Mesendoderm (in vitro differentiated cells): Measurements from ENCODE around the gene SH2B2.
A peak's percentile ranks its signal among the peaks of the same experiment; 100 is the strongest.

ENCODE experiments used
- DNase-seq: peaks from one replicate; pipeline ENCODE4 v3.0.0; 2013
- H2AK5ac ChIP-seq: 2 replicates; pipeline ENCODE4 v1.6.1; 2013; ENCODE audit warnings: low read length, inconsistent platforms
- H2BK120ac ChIP-seq: 2 replicates; pipeline ENCODE4 v1.6.1; 2013; ENCODE audit warnings: low read depth, mild to moderate bottlenecking, low read length, moderate library complexity, mixed read lengths
- H2BK15ac ChIP-seq: replicated peaks from 2 replicates; pipeline ENCODE4 v1.6.1; 2013; ENCODE audit warnings: low read depth, mild to moderate bottlenecking, moderate library complexity
- H2BK5ac ChIP-seq: 2 replicates; pipeline ENCODE4 v1.6.1; 2013; ENCODE audit warnings: low read length, inconsistent platforms
- H3K18ac ChIP-seq: 2 replicates; pipeline ENCODE4 v1.6.1; 2013; ENCODE audit warnings: mild to moderate bottlenecking, low read length, mixed read lengths
- H3K23ac ChIP-seq: one replicate; pipeline ENCODE4 v1.6.1; 2013; ENCODE audit warnings: low read length
- H3K27ac ChIP-seq: 2 replicates; pipeline ENCODE4 v1.5.1; 2013; ENCODE audit warnings: low read depth, mild to moderate bottlenecking, inconsistent platforms, low read length, moderate library complexity
- H3K27me3 ChIP-seq: 2 replicates; pipeline ENCODE4 v1.6.1; 2013; ENCODE audit warnings: low read length, control low read depth, mild to moderate bottlenecking, inconsistent platforms; ENCODE audit not compliant: insufficient read depth, poor library complexity
- H3K36me3 ChIP-seq: 2 replicates; pipeline ENCODE4 v1.6.1; 2013; ENCODE audit warnings: low read length, inconsistent platforms; ENCODE audit not compliant: control insufficient read depth, insufficient read depth
- H3K4ac ChIP-seq: one replicate; pipeline ENCODE4 v1.6.1; 2013; ENCODE audit warnings: low read depth, mild to moderate bottlenecking, low read length, moderate library complexity
- H3K4me1 ChIP-seq: 2 replicates; pipeline ENCODE4 v1.6.1; 2013; ENCODE audit warnings: low read depth, low read length, inconsistent platforms; ENCODE audit not compliant: control insufficient read depth
- H3K4me2 ChIP-seq: 2 replicates; pipeline ENCODE4 v1.6.1; 2013; ENCODE audit warnings: low read length
- H3K4me3 ChIP-seq: 2 replicates; pipeline ENCODE4 v1.5.1; 2013; ENCODE audit warnings: mild to moderate bottlenecking, low read length
- H3K56ac ChIP-seq: one replicate; pipeline ENCODE4 v1.6.1; 2013; ENCODE audit warnings: low read length
- H3K79me1 ChIP-seq: 2 replicates; pipeline ENCODE4 v1.6.1; 2013; ENCODE audit warnings: low read length, inconsistent platforms
- H3K79me2 ChIP-seq: 2 replicates; pipeline ENCODE4 v1.6.1; 2013; ENCODE audit warnings: mild to moderate bottlenecking, low read length; ENCODE audit not compliant: control insufficient read depth, insufficient read depth
- H3K9ac ChIP-seq: 2 replicates; pipeline ENCODE4 v1.6.1; 2013; ENCODE audit warnings: low read length, inconsistent platforms
- H4K5ac ChIP-seq: one replicate; pipeline ENCODE4 v1.6.1; 2013; ENCODE audit warnings: low read length
- H4K8ac ChIP-seq: one replicate; pipeline ENCODE4 v1.6.1; 2013; ENCODE audit warnings: low read depth, mild to moderate bottlenecking, control low read depth, low read length, moderate library complexity
- WGBS: extraction: QIAGEN DNeasy Blood & Tissue Kit; methylation state at CpG from one replicate; pipeline ENCODE4 v1.1.7; 2013; ENCODE audit warnings: low lambda C conversion rate, missing lambda C conversion rate; ENCODE audit not compliant: insufficient coverage; ENCODE audit errors: extremely low coverage; 5-methylcytosine and 5-hydroxymethylcytosine counted together

The SH2B2 gene

GRCh38 chr7:102287981-102288278 lies 1.3 kb downstream of the SH2B2 start:
- Histone ChIP-seq H2AK5ac (no peak overlapping the region), H3K4me2 (peak overlapping the region; percentile 93), H3K23ac (no peak overlapping the region), H3K4ac (no peak overlapping the region), H3K36me3 (no peaks in the 10 kb centered on the region), H3K4me3 (no peak overlapping the region), H3K79me2 (no peaks in the 10 kb centered on the region), H4K8ac (no peak overlapping the region), H3K79me1 (no peaks in the 10 kb centered on the region), H3K56ac (peak overlapping the region; percentile 65), H3K4me1 (peaks cover 2% of the 10 kb centered on the region), H2BK120ac (no peak overlapping the region), H2BK5ac (no peak overlapping the region), H2BK15ac (no peak overlapping the region), H3K27ac (no peak overlapping the region), H3K27me3 (no peaks in the 10 kb centered on the region), H3K9ac (peak overlapping the region; percentile 83), H3K18ac (no peak overlapping the region), H4K5ac (no peak overlapping the region)
- WGBS: no CpG with 5 or more reads among the region's 5 CpGs
- DNase-seq: peak; percentile 59

GRCh38 chr7:102288285-102288930 lies 1.7 kb downstream of the SH2B2 start:
- H3K27ac ChIP-seq: no peak overlapping the region
- H2BK5ac ChIP-seq: no peak overlapping the region
- no peak overlapping the region for H2BK120ac ChIP-seq
- no peaks in the 10 kb centered on the region for H3K36me3 ChIP-seq
- H4K8ac ChIP-seq: no peak overlapping the region
- no peak overlapping the region for H3K4ac ChIP-seq
- H2BK15ac ChIP-seq: no peak overlapping the region
- H3K9ac ChIP-seq: no peak overlapping the region
- WGBS: no CpG with 5 or more reads among the region's 10 CpGs
- H3K23ac ChIP-seq: no peak overlapping the region
- DNase-seq: peak; percentile 23
- no peak overlapping the region for H3K56ac ChIP-seq
- H3K4me3 ChIP-seq: no peak overlapping the region
- no peaks in the 10 kb centered on the region for H3K27me3 ChIP-seq
- H3K4me2 ChIP-seq: no peak overlapping the region
- no peaks in the 10 kb centered on the region for H3K79me1 ChIP-seq
- no peak overlapping the region for H4K5ac ChIP-seq
- no peak overlapping the region for H2AK5ac ChIP-seq
- no peaks in the 10 kb centered on the region for H3K79me2 ChIP-seq
- H3K18ac ChIP-seq: no peak overlapping the region
- H3K4me1 ChIP-seq: peaks cover 2% of the 10 kb centered on the region

DNA sequence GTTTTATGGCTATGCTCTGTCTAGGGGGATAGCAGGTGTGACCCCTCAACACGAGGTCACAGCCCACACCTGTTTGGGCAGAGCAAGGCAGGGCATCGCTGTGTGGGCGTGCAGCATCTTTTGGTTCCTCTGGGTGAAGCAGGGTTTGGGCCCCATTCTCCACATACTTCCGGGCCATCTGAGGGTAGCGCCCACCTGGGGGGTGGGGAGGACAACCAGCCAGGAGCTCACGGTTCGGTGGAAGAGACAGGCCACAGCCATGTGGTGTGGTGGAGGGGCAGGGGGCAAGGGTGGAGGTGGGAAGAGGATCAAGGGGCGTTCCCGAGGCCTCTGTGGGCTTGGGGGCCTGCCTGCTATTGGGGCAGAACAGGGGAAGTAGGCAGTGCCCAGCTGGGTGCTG lies 2.4 kb downstream of the SH2B2 start:
- no peaks in the 10 kb centered on the region for H3K79me1 ChIP-seq
- H3K4ac ChIP-seq: no peak overlapping the region
- H3K27ac ChIP-seq: no peak overlapping the region
- no peak overlapping the region for H2BK15ac ChIP-seq
- H4K5ac ChIP-seq: no peak overlapping the region
- no CpG with 5 or more reads among the region's 9 CpGs for WGBS
- H3K9ac ChIP-seq: no peak overlapping the region
- H3K79me2 ChIP-seq: no peaks in the 10 kb centered on the region
- H3K4me3 ChIP-seq: no peak overlapping the region
- no peaks in the 10 kb centered on the region for H3K27me3 ChIP-seq
- H3K4me2 ChIP-seq: no peak overlapping the region
- peaks cover 4% of the 10 kb centered on the region for H3K4me1 ChIP-seq
- no peak overlapping the region for H3K18ac ChIP-seq
- no peak overlapping the region for H3K23ac ChIP-seq
- H4K8ac ChIP-seq: no peak overlapping the region
- H2BK120ac ChIP-seq: no peak overlapping the region
- H2BK5ac ChIP-seq: no peak overlapping the region
- no peak for DNase-seq
- no peak overlapping the region for H3K56ac ChIP-seq
- no peaks in the 10 kb centered on the region for H3K36me3 ChIP-seq
- no peak overlapping the region for H2AK5ac ChIP-seq

DNA sequence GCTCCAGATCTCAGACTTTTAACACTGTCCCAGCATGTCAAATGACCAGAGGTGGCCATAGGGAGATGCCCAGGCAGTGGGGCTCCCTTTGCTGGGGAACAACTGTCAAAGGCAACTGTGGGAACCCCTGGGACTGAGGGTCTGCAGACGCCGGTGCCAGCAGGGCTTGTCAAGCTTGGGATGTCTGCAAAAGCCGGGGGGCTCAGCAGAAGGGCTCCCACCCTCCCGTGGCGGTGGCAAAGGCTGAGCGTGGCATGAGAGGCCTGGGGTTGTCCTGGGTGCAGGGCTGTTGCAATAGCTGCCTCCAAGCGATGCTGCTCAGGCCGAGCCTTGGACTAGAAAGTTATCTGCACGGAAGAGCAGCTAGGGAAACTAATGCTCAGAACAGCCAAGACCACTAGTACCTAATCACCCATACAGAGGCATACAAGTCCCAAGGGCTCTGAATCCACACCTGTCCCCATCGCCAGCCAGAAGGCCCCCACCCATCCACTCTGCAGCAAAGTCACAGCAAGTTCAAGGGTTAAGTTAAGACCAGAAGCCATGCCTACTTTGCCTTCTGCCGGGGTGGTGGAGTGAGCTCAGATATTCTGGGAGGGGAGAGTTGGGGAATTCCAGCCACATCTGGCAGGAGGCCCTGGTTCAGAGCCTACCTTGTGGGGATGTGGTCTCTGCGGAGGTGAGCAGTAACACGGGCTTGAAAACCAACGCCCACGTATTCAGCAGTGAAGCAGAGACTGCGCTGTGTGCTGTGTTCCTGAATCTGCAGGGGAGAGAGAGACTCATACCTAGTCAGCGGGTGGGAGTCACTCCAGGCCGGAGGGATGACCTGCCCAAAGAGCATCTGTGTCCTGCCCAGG lies 4.6 kb downstream of the SH2B2 start:
- Histone ChIP-seq H3K27me3 (no peaks in the 10 kb centered on the region), H2BK5ac (no peak overlapping the region), H3K4me3 (no peak overlapping the region), H4K5ac (no peak overlapping the region), H3K4me1 (peaks cover 4% of the 10 kb centered on the region), H2BK15ac (no peak overlapping the region), H3K36me3 (no peaks in the 10 kb centered on the region), H3K23ac (no peak overlapping the region), H3K4me2 (no peak overlapping the region), H2BK120ac (no peak overlapping the region), H2AK5ac (no peak overlapping the region), H3K79me1 (no peaks in the 10 kb centered on the region), H3K27ac (no peak overlapping the region), H3K56ac (no peak overlapping the region), H3K4ac (no peak overlapping the region), H3K9ac (no peak overlapping the region), H3K79me2 (no peaks in the 10 kb centered on the region), H4K8ac (no peak overlapping the region), H3K18ac (no peak overlapping the region)
- DNase-seq: no peak
- WGBS: no CpG with 5 or more reads among the region's 18 CpGs

DNA sequence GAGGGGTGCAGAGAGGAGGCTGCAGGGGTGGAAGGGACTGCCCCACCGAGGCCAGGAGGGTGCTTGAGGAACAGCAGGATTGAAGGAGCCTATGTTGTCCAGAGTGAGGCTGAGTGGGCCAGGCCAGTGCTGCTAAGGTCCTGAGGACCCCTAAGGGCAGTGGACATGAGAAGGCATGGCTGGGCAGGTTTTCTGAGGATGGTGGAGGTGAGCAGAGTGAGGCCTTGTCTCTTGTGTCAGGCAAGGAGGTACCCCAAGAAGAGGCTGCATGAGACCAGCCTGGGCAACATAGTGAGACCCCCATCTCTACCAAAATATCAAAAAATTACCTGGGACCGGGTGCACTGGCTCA lies 5.2 kb downstream of the SH2B2 start:
- Histone ChIP-seq H3K9ac (no peak overlapping the region), H3K36me3 (no peaks in the 10 kb centered on the region), H3K56ac (no peak overlapping the region), H4K8ac (no peak overlapping the region), H3K4me3 (no peak overlapping the region), H3K79me1 (no peaks in the 10 kb centered on the region), H2BK120ac (no peak overlapping the region), H3K18ac (no peak overlapping the region), H3K23ac (no peak overlapping the region), H3K4me1 (peaks cover 4% of the 10 kb centered on the region), H3K4me2 (no peak overlapping the region), H4K5ac (no peak overlapping the region), H2BK5ac (no peak overlapping the region), H2AK5ac (no peak overlapping the region), H2BK15ac (no peak overlapping the region), H3K27ac (no peak overlapping the region), H3K27me3 (no peaks in the 10 kb centered on the region), H3K4ac (no peak overlapping the region), H3K79me2 (no peaks in the 10 kb centered on the region)
- no peak for DNase-seq
- WGBS: no CpG with 5 or more reads among the region's 2 CpGs
